ENCODE results near the gene PGD. TPM values are rescaled to one million over a fixed set of nuclear protein-coding genes. Genes with fewer than 3 reads are reported as not detected.
"Not testable (repeated sequence)": the region's sequence is repeated elsewhere in the genome, so short reads cannot be mapped to it uniquely, and the experiment has no call there.

PGD gene
- polyA plus RNA-seq, 2 of the 4 experiments (the other 2 are of a cell fraction): 700 to 1,758 TPM

DNA sequence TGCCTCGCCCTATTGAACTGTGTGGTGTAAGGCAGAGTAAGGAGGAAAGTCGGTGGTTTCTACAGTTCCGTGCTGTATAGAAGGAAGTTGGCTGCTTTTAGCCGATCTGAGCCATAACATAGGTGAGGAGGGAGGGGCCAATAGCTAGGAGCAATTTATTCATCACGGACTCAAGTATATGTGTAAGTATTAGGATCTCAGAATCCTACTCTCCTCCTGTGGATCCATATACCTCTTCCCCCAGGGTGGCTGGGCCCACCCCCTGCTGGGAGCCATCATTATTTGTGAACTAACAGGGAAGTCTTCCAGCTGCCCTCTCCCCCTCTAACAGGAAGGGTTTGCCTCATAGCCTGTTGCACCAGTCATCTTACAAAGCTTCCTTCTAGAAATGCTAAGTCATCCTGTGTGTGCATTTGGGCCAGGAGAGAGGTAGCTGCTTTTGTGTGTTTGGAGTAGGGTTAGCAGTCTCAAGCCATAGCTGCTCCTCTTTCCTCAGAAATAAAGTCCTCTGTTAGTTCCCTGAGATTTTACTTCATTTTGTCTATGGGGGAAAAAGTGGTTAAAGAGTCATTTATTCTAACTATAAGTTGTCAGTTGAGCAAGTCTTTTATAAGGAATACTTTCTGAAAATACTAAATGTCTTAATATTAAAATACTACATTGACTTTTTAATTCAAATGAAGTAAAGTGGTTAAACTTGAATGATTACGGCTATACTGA lies 16.5 kb downstream of the PGD start (continued):
- TF ChIP-seq EP300 (IDR thresholded peaks at IDR 0.05): peak; percentile 68 to 87; a peak in 3 of 5 replicates

GRCh38 chr1:10415967-10416366 lies 17.1 kb downstream of the PGD start:
- CTCF ChIA-PET: interaction anchor here (0.9 to 2.3 kb wide), 7 partner anchors 8 to 38 kb away, joined by 3 to 17 read pairs (median 5); partner anchors contain the start of genes CENPS and PGD
- Histone ChIP-seq H3K27ac (peak overlapping the region; percentile 95 to 99), H3K4me1 (peaks cover 98% of the 10 kb centered on the region), H3K4me3 (peak overlapping the region; percentile 10; the same call in 1 of the 3 replicates), H3K4me2 (peak overlapping the region; percentile 90)
- POLR2A ChIA-PET: interaction anchor here (1.0 to 2.4 kb wide), 5 partner anchors 8 to 29 kb away, joined by 4 to 25 read pairs (median 6); partner anchors contain the start of gene PGD
- WGBS (ENCODE audit: missing lambda C conversion rate): 47% methylated on average over 1 of the region's 1 CpG
- not testable (repeated sequence) for DNase-seq (ENCODE audit: low read depth in 1 of 2, low spot score in 1 of 2); FAIRE-seq; H3K9me3 ChIP-seq; ATAC-seq
- TF ChIP-seq EHF (CRISPR knock-in tag; IDR thresholded peaks at IDR 0.05) (0 out of 2 replicates have a peak, but pooled peaks have one; percentile 53), HEYL (CRISPR knock-in tag; IDR thresholded peaks at IDR 0.05) (peak; percentile 49), TP53 (CRISPR knock-in tag; IDR thresholded peaks at IDR 0.05) (peak; percentile 59; the same call in 1 of the 2 replicates)
- TF ChIP-seq, protein P1, sequence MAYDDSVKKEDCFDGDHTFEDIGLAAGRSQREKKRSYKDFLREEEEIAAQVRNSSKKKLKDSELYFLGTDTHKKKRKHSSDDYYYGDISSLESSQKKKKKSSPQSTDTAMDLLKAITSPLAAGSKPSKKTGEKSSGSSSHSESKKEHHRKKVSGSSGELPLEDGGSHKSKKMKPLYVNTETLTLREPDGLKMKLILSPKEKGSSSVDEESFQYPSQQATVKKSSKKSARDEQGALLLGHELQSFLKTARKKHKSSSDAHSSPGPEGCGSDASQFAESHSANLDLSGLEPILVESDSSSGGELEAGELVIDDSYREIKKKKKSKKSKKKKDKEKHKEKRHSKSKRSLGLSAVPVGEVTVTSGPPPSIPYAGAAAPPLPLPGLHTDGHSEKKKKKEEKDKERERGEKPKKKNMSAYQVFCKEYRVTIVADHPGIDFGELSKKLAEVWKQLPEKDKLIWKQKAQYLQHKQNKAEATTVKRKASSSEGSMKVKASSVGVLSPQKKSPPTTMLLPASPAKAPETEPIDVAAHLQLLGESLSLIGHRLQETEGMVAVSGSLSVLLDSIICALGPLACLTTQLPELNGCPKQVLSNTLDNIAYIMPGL (CRISPR knock-in tag; IDR thresholded peaks at IDR 0.05; ENCODE audit: borderline replicate concordance): 0 out of 2 replicates have a peak, but pooled peaks have one; percentile 65

- ATAC-seq, FAIRE-seq: not testable (repeated sequence)
- POLR2A ChIA-PET: interaction anchor here (0.7 kb wide), 1 partner anchor 10 kb away, joined by 3 read pairs; no protein-coding TSS in a partner anchor
Measured at GRCh38 chr1:10418741-10419140, 19.9 kb downstream of the PGD start.

DNA sequence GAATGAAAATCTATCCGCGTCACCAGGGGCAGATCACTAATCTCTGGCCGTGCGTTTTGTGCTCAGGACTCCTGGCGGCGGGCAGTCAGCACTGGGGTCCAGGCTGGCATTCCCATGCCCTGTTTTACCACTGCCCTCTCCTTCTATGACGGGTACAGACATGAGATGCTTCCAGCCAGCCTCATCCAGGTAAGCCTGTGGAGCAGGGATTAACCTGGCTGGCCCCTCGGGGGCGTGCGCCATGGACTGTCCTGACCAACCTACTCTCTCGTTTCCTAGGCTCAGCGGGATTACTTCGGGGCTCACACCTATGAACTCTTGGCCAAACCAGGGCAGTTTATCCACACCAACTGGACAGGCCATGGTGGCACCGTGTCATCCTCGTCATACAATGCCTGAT lies 20.5 kb downstream of the PGD start:
- FAIRE-seq (no peak), ATAC-seq (no peak), DNase-seq (ENCODE audit: low read depth in 1 of 2, low spot score in 1 of 2) (no peak)
- WGBS (ENCODE audit: missing lambda C conversion rate): 79% methylated on average over 15 of the region's 15 CpGs
- Histone ChIP-seq H3K27ac (peak overlapping the region; percentile 95 to 99; a peak in 4 of 6 replicates), H3K9me3 (no peaks in the 10 kb centered on the region), H3K4me2 (no peak overlapping the region), H3K4me3 (no peak overlapping the region), H3K4me1 (peaks cover 98% of the 10 kb centered on the region)
- TF ChIP-seq GATA3 (IDR thresholded peaks at IDR 0.05; ENCODE audit: borderline replicate concordance) (no peak), BCL3 (IDR thresholded peaks at IDR 0.05) (no peak), SMC3 (IDR thresholded peaks at IDR 0.05) (no peak), MAZ (IDR thresholded peaks at IDR 0.05; ENCODE audit: borderline replicate concordance, low read depth, low read length) (no peak), CBX2 (IDR thresholded peaks at IDR 0.05; ENCODE audit: borderline replicate concordance, low read depth) (no peak), RNF2 (IDR thresholded peaks at IDR 0.05; ENCODE audit: borderline replicate concordance, low read depth) (no peak), RCOR1 (IDR thresholded peaks at IDR 0.05; ENCODE audit: low read depth, low read length) (no peak), FOXS1 (CRISPR knock-in tag; IDR thresholded peaks at IDR 0.05) (no peak), RFX5 (IDR thresholded peaks at IDR 0.05) (no peak), CTCF (IDR thresholded peaks at IDR 0.05) (no peak), POLR2AphosphoS2 (conservative IDR thresholded peaks at IDR 0.05; ENCODE audit: low read length) (no peak), TP53 (CRISPR knock-in tag; IDR thresholded peaks at IDR 0.05) (no peak), HDAC2 (IDR thresholded peaks at IDR 0.05) (no peak), JUN (IDR thresholded peaks at IDR 0.05) (no peak)
- TF ChIP-seq, protein P2, sequence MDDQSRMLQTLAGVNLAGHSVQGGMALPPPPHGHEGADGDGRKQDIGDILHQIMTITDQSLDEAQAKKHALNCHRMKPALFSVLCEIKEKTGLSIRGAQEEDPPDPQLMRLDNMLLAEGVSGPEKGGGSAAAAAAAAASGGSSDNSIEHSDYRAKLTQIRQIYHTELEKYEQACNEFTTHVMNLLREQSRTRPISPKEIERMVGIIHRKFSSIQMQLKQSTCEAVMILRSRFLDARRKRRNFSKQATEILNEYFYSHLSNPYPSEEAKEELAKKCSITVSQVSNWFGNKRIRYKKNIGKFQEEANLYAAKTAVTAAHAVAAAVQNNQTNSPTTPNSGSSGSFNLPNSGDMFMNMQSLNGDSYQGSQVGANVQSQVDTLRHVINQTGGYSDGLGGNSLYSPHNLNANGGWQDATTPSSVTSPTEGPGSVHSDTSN (IDR thresholded peaks at IDR 0.05): no peak
- TF ChIP-seq, protein P3, sequence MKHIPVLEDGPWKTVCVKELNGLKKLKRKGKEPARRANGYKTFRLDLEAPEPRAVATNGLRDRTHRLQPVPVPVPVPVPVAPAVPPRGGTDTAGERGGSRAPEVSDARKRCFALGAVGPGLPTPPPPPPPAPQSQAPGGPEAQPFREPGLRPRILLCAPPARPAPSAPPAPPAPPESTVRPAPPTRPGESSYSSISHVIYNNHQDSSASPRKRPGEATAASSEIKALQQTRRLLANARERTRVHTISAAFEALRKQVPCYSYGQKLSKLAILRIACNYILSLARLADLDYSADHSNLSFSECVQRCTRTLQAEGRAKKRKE (CRISPR knock-in tag; IDR thresholded peaks at IDR 0.05; ENCODE audit: low read depth): no peak
- CTCF ChIA-PET: interaction anchor here (2.1 to 5.5 kb wide), 3 partner anchors 11 to 42 kb away, joined by 6 to 38 read pairs (median 10); partner anchors contain the start of gene CENPS
- POLR2A ChIA-PET: no interaction called here

More at GRCh38 chr1:10418741-10419140, 19.9 kb downstream of the PGD start:
- CTCF ChIA-PET: interaction anchor here (1.0 to 5.5 kb wide), 4 partner anchors 9 to 41 kb away, joined by 3 to 38 read pairs (median 8); partner anchors contain the start of gene CENPS
- Histone ChIP-seq H3K27ac (peak overlapping the region; percentile 95 to 99), H3K4me1 (peaks cover 98% of the 10 kb centered on the region)
- not testable (repeated sequence) for H3K9me3 ChIP-seq; H3K4me3 ChIP-seq; DNase-seq (ENCODE audit: low read depth in 1 of 2, low spot score in 1 of 2); H3K4me2 ChIP-seq
- WGBS (ENCODE audit: missing lambda C conversion rate): 83% methylated on average over 8 of the region's 8 CpGs

Measured in A549 (cell line).